ENCODE measurements around the gene EIF4A2. TPM values are rescaled to one million over a fixed set of nuclear protein-coding genes. Genes with fewer than 3 reads are reported as not detected.

EIF4A2 gene
- total and polyA plus RNA-seq, 9 of the 15 experiments (the other 6 are each of a cell fraction or from before 2014, with no cell fraction given), result 307 to 754 (median 435) TPM

DNA sequence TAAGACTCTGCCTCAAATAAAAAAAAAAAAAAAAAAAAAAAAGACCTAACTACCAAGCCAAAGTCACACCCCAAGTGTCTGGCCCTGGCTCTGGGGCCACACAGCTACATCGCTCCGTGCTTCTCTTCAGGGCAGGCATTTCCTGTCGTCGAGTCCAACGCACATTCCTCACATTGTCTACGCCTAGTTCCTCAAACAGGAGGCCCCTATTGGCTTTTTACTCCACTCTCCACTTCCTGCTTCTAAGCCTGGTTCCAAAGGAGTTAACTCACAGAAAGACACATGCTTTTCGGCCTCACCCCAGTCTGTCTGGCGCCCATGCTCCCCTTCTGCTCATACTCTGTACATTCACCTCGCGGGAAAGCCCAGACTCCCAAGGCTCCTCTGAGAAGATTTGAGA, 37.4 kb upstream of the EIF4A2 start (continued):
- TF ChIP-seq, protein P1, sequence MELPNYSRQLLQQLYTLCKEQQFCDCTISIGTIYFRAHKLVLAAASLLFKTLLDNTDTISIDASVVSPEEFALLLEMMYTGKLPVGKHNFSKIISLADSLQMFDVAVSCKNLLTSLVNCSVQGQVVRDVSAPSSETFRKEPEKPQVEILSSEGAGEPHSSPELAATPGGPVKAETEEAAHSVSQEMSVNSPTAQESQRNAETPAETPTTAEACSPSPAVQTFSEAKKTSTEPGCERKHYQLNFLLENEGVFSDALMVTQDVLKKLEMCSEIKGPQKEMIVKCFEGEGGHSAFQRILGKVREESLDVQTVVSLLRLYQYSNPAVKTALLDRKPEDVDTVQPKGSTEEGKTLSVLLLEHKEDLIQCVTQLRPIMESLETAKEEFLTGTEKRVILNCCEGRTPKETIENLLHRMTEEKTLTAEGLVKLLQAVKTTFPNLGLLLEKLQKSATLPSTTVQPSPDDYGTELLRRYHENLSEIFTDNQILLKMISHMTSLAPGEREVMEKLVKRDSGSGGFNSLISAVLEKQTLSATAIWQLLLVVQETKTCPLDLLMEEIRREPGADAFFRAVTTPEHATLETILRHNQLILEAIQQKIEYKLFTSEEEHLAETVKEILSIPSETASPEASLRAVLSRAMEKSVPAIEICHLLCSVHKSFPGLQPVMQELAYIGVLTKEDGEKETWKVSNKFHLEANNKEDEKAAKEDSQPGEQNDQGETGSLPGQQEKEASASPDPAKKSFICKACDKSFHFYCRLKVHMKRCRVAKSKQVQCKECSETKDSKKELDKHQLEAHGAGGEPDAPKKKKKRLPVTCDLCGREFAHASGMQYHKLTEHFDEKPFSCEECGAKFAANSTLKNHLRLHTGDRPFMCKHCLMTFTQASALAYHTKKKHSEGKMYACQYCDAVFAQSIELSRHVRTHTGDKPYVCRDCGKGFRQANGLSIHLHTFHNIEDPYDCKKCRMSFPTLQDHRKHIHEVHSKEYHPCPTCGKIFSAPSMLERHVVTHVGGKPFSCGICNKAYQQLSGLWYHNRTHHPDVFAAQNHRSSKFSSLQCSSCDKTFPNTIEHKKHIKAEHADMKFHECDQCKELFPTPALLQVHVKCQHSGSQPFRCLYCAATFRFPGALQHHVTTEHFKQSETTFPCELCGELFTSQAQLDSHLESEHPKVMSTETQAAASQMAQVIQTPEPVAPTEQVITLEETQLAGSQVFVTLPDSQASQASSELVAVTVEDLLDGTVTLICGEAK (IDR thresholded peaks at IDR 0.05), result peak; percentile 24; the same call in 1 of the 2 replicates
- TF ChIP-seq, protein P1 (CRISPR knock-in tag; IDR thresholded peaks at IDR 0.05), result no peak
- peak in 1 of 2 experiments; percentile 58; a peak in 1 of 4 replicates for TF ChIP-seq TEAD1 (CRISPR knock-in tag; IDR thresholded peaks at IDR 0.05)

All from K562 (cell line).